HL-60 (cell line): Measurements from ENCODE around the gene ZBTB21.

Source experiments
- CTCF ChIP-seq: IDR thresholded peaks from one replicate; pipeline ENCODE4 v1.5.1; 2011; ENCODE audit warnings: low read length, control low read depth, inconsistent platforms; ENCODE audit not compliant: insufficient read depth
- GABPA ChIP-seq: IDR thresholded peaks from 2 replicates; pipeline ENCODE4 v1.6.1; 2012; ENCODE audit warnings: low read depth

- no peak for TF ChIP-seq CTCF
- TF ChIP-seq GABPA = no peak
These were observed 21.7 kb upstream of the ZBTB21 start for GRCh38 chr21:42031816-42032215.
